NCI-H2227 (cell line): ENCODE results near the gene CTNS.

Experiments
- DNase-seq: peaks from one replicate; lab custom pipeline; 2025; ENCODE audit not compliant: unreplicated experiment; lab: John Stamatoyannopoulos, UW

CTNS gene

GRCh38 chr17:3708366-3708765 is 71.8 kb downstream of the CTNS start:
- no peak for DNase-seq

GRCh38 chr17:3710951-3711383 is 74.4 kb downstream of the CTNS start:
- no peak for DNase-seq
